ENCODE data around the gene RALB. TPM values are rescaled to one million over a fixed set of nuclear protein-coding genes. Genes with fewer than 3 reads are reported as not detected.

RALB gene
- total and polyA plus RNA-seq, 2 of the 4 experiments (the other 2 are of a cell fraction): 53.6 to 54.7 TPM

DNA sequence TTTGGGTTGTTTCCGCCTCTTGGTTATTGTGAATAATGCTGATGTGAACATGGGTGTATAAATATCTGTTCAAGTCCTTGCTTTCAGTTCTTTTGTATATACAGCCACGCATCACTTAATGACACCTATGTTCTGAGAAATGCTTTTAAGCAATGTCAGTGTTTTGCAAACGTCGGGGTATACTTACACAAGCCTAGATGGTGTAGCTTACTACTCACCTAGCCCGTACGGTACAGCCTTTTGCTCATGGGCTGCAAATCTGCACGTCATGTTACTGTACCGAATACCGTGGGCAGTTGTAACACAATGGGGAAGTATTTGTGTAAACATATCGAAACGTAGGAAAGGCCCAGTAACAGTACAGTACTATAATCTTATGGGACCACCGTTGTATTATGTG is 12.4 kb downstream of the RALB start:
- Histone ChIP-seq H2AK5ac (ENCODE audit: low read depth, low read length) (no peak overlapping the region), H2AFZ (replicated peaks; ENCODE audit: low read length, poor library complexity) (no peak overlapping the region), H3K4me3 (ENCODE audit: insufficient read depth, low read depth, low read length) (no peak overlapping the region), H3K23ac (ENCODE audit: low read depth, low read length) (no peak overlapping the region), H4K8ac (ENCODE audit: low read depth in 2 of 2, low read length in 2 of 2) (no peak overlapping the region), H3K79me1 (ENCODE audit: low read depth in 1 of 2, low read length in 2 of 2) (peaks cover 48 to 81% of the 10 kb centered on the region in 2 experiments), H3K4me2 (ENCODE audit: low read depth, low read length) (no peak overlapping the region), H3K9me1 (ENCODE audit: insufficient read depth, low read length) (peaks cover 18% of the 10 kb centered on the region), H2BK20ac (ENCODE audit: low read depth, low read length) (no peak overlapping the region), H3K27me3 (ENCODE audit: control insufficient read depth, insufficient read depth, low read length) (no peaks in the 10 kb centered on the region), H3K4me1 (ENCODE audit: control insufficient read depth, insufficient read depth, low read length) (peaks cover 7% of the 10 kb centered on the region), H3K9ac (ENCODE audit: low read depth, low read length) (no peak overlapping the region), H3K56ac (ENCODE audit: extremely low read depth, insufficient read depth, low read length) (no peak overlapping the region), H3K18ac (ENCODE audit: low read depth, low read length) (no peak overlapping the region), H4K5ac (ENCODE audit: low read depth, low read length) (no peak overlapping the region), H2BK5ac (ENCODE audit: low read depth, low read length, poor library complexity, severe bottlenecking) (no peak overlapping the region), H3K9me3 (ENCODE audit: control insufficient read depth, insufficient read depth, low read length) (peaks cover 9% of the 10 kb centered on the region), H3K4ac (ENCODE audit: low read depth, low read length) (no peak overlapping the region), H4K91ac (ENCODE audit: insufficient read depth, low read depth, low read length) (no peak overlapping the region), H3K36me3 (ENCODE audit: control insufficient read depth, insufficient read depth, low read length) (peaks cover 4% of the 10 kb centered on the region; the same call in 1 of the 2 replicates), H2AK9ac (replicated peaks; ENCODE audit: low read depth, low read length, poor library complexity) (no peak overlapping the region), H3K27ac (ENCODE audit: insufficient read depth, low read length) (no peak overlapping the region), H2BK15ac (ENCODE audit: low read depth, low read length) (no peak overlapping the region), H4K20me1 (ENCODE audit: insufficient read depth, low read length) (peaks cover 54% of the 10 kb centered on the region), H2BK120ac (ENCODE audit: low read depth, low read length) (no peak overlapping the region), H3K14ac (replicated peaks; ENCODE audit: low read depth, low read length) (no peak overlapping the region)
- TF ChIP-seq, protein P1, sequence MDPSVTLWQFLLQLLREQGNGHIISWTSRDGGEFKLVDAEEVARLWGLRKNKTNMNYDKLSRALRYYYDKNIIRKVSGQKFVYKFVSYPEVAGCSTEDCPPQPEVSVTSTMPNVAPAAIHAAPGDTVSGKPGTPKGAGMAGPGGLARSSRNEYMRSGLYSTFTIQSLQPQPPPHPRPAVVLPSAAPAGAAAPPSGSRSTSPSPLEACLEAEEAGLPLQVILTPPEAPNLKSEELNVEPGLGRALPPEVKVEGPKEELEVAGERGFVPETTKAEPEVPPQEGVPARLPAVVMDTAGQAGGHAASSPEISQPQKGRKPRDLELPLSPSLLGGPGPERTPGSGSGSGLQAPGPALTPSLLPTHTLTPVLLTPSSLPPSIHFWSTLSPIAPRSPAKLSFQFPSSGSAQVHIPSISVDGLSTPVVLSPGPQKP (IDR thresholded peaks at IDR 0.05; ENCODE audit: borderline replicate concordance, low read depth, low read length): no peak
- TF ChIP-seq POLR2A (IDR thresholded peaks at IDR 0.05; ENCODE audit: low read depth, low read length) (no peak), CEBPB (IDR thresholded peaks at IDR 0.05; ENCODE audit: low read depth, low read length) (no peak), MAZ (IDR thresholded peaks at IDR 0.05; ENCODE audit: borderline replicate concordance, low read depth, low read length) (no peak), FOS (IDR thresholded peaks at IDR 0.05; ENCODE audit: low read depth, low read length) (no peak), RFX5 (IDR thresholded peaks at IDR 0.05; ENCODE audit: low read depth, low read length) (no peak)
- BruUV-seq (replicated peaks): no TSS peak
- DNase-seq (no peak), ATAC-seq (ENCODE audit: low read depth) (no peak)
- intact Hi-C loops (cut with micrococcal nuclease) (no loop called here), in situ Hi-C loops (cut with MboI; ENCODE audit: low sequenced_read_pairs) (no loop called here), dilution Hi-C loops (cut with HindIII; ENCODE audit: low sequenced_read_pairs, unreplicated experiment) (no loop called here)
- no CpG with 5 or more reads among the region's 12 CpGs for WGBS, 2 experiments (ENCODE audit: extremely low coverage in 2 of 2, insufficient read length in 1 of 2)
- CTCF ChIA-PET: interaction anchor here (1.4 kb wide), 1 partner anchor 48 kb away, joined by 3 read pairs; no protein-coding TSS in a partner anchor
- POLR2A ChIA-PET (ENCODE audit: unreplicated experiment): no interaction called here
